GM12892 (cell line): Measurements from ENCODE around the gene ST6GAL1.
"Not testable (repeated sequence)": the region's sequence is repeated elsewhere in the genome, so short reads cannot be mapped to it uniquely, and the experiment has no call there.

Experiments
- DNase-seq: peaks from one replicate; pipeline ENCODE4 v3.0.0; 2011; ENCODE audit not compliant: insufficient read length
- FAIRE-seq: peaks from 2 replicates; lab custom pipeline; 2011; peaks lifted over from hg19 to GRCh38; lab: Jason Lieb, UNC
- POLR2A ChIP-seq: IDR thresholded peaks from 2 replicates; pipeline ENCODE4 v1.6.1; 2011; ENCODE audit warnings: low read depth, low read length, control low read depth
- POLR2AphosphoS5 ChIP-seq: IDR thresholded peaks from 2 replicates; pipeline ENCODE4 v1.6.1; 2011; ENCODE audit warnings: low read depth, low read length, control low read depth
- TAF1 ChIP-seq: IDR thresholded peaks from 2 replicates; pipeline ENCODE4 v1.6.1; 2011; ENCODE audit warnings: low read depth, mild to moderate bottlenecking, control low read depth, low read length, borderline replicate concordance

ST6GAL1 gene

DNA sequence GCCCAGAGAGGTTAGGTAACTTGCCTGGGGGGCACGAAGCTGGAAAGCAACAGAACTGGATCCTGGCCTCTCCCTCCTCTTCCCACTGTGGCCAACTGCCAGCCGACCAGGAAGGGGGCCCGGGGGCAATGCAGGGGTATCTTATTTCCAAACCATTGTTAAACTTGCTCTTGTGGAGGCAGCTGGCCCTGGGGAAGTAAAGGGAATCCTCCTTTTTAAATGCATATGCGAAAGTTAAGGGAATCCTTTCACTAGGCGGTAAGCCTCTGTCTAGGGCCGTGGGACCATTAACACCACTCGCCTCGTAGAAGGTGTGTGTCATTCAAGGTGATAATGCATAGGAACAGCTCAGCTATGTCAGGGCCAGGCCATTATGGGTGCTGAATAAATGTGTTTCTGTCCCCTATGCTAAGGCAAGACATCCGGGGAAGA is 68.6 kb downstream of the ST6GAL1 start:
- DNase-seq: no peak
- FAIRE-seq: peak; percentile 71
- no peak for TF ChIP-seq POLR2AphosphoS5
- TF ChIP-seq TAF1: no peak
- no peak for TF ChIP-seq POLR2A

GRCh38 chr3:187000711-187001151 is 70.4 kb downstream of the ST6GAL1 start:
- FAIRE-seq (no peak), DNase-seq (peak; percentile 33)
- TF ChIP-seq POLR2A (0 out of 2 replicates have a peak, but pooled peaks have one; percentile 44), TAF1 (no peak), POLR2AphosphoS5 (no peak)

DNA sequence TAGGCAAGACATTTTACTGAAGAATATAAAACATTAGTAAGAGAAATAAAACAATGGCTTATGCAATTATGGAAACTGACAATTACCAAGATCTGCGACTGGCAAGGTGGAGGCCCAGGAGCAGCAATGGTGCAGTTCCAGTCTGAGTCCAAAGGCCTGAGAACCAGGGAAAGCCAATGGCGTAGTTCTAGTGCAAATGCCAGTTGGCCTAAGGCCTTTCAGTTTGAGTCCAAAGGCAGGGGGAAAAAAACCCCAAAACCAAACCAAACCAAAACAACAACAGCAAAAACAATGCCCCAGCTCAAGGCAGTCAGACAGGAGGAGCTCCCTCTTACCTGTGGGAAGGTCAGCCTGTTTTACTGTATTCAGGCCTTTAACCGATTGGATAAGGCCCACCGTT is 72.6 kb downstream of the ST6GAL1 start:
- no peak for TF ChIP-seq POLR2A
- TF ChIP-seq TAF1: no peak
- no peak for TF ChIP-seq POLR2AphosphoS5
- peak; percentile 51 for FAIRE-seq
- no peak for DNase-seq

DNA sequence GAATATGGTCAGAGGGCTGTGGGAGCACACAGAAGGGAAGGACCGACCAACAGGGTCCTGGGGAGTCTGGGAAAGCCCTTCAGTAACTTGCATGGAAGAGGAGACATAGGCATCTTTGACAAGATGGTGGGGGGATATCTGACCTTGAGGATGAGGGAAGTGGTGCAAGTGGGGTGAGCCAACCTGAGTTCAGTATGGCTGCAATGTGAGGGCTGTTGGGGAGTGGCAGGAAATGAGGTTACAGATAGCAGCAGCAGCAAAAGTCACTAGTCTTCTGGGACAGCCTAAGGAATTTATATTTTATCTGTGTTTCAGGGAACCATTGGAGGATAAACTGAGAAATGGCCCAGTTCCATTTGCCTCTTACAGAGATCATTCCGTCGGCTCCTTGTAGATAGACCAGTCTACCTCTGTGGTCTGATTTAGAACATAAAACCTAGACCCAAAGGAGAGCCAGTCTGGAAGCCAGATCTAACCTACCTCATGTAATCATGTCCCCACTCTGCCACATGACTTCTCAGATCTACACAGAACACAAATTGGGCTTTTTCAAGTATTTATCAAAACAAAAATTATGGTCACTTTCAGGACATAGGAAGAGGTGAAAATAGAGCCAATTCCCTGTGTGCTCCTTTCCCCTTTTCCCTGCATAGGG is 75.6 kb downstream of the ST6GAL1 start:
- FAIRE-seq: no peak
- TF ChIP-seq POLR2A (no peak), POLR2AphosphoS5 (no peak), TAF1 (no peak)

DNA sequence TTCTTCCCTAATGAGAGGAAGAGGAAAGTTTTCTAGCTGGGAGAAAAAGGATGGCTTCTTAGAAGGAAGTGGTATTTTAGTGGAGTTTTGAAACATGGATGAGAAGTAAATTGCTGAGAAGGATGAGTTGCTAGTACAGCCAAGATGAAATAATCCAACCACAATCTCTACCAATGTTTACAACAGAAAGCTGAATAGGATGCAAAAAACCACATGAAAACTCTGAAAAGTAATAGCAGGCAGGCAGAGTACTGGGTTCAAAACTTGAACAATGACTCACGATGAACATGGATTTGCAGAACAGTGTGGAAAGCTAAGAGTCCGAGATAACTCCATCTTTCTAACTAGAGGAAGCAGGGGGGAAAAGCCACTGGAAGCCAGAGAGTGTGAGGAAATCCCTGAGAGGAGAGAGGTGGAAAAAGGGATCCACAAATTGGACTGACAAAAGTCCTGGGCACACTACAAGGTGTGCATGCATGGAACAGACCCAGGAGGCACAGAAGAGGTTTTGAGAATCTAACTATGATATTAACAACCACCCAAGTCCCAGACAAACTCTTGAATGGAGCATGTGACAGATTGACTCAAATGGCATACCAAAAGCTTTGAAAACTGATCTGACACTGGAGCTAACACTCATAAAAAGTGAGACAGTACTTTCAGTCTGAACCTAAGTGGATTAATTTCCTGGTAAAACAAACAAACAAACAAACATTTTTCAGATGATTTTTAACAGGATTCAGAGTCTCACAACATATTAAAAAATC is 76.7 kb downstream of the ST6GAL1 start:
- DNase-seq (no peak), FAIRE-seq (no peak)
- TF ChIP-seq TAF1: no peak
- TF ChIP-seq POLR2A: no peak
- TF ChIP-seq POLR2AphosphoS5: no peak

More for the DNA sequence above, 75.6 kb downstream of the ST6GAL1 start:
- no peak for DNase-seq

DNA sequence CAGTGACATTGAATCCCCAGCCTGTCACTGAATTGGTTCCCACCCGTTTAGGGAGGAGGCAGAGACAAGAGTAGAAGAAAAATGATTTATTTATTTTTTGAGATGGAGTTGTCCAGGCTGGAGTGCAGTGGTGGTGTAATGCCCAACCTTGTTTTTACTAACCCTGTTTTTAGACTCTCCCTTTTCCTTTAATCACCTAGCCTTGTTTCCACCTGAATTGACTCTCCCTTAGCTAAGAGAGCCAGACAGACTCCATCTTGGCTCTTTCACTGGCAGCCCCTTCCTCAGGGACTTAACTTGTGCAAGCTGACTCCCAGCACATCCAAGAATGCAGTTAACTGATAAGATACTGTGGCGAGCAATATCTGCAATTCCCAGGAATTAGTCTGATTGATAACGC is 80.1 kb downstream of the ST6GAL1 start:
- not testable (repeated sequence) for DNase-seq, FAIRE-seq

DNA sequence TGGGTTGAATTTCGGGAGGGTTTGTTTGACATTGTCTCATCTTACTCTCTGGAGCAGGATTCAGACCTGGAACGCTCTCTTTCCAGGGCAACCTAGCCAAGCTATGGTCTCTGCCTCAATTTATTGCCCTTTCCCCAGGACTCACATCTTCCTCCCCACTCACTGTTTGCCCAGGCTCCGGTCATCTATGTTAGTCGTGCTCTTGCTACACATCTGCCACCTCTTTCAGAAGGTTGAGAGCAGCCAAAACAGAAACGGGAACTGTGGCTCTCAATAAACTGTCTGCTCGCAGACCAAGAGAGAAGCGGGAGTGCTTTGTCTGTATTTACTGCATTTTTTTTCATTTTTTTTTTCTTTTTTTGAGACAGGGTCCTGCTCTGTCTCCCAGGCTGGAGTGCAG is 81.6 kb downstream of the ST6GAL1 start:
- TF ChIP-seq TAF1 (no peak), POLR2A (no peak), POLR2AphosphoS5 (no peak)
- peak; percentile 60 for FAIRE-seq
- DNase-seq: no peak

- FAIRE-seq: no peak
- DNase-seq: no peak
- TF ChIP-seq POLR2A (no peak), TAF1 (peak; percentile 35; the same call in 1 of the 2 replicates), POLR2AphosphoS5 (no peak)
Measured at GRCh38 chr3:187012609-187013051, 82.3 kb downstream of the ST6GAL1 start.

DNA sequence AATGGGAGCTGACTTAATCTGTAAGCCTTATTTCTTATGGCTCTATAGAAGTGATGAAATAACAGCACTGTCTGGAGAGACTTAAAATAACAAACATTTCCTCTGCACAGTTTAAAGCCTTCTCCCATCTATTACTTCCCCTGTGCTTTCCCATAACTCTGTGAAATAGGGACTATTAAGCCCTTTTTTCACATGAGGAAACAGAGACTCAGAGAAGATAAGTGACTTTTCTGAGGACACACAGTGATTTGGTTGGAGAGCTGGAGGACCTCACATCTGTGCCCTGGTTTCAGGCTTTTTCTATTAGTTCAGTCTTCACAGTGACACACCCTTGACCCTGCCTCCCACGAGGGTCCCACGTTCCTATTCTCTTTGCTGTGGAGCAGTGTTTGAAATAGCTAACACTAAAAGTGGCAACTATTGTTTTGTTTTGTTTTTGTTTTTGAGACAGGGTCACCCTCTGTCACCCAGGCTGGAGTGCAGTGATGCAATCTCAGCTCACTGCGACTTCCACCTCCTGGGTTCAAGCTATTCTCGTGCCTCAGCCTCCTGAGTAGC is 82.9 kb downstream of the ST6GAL1 start:
- no peak for FAIRE-seq

DNA sequence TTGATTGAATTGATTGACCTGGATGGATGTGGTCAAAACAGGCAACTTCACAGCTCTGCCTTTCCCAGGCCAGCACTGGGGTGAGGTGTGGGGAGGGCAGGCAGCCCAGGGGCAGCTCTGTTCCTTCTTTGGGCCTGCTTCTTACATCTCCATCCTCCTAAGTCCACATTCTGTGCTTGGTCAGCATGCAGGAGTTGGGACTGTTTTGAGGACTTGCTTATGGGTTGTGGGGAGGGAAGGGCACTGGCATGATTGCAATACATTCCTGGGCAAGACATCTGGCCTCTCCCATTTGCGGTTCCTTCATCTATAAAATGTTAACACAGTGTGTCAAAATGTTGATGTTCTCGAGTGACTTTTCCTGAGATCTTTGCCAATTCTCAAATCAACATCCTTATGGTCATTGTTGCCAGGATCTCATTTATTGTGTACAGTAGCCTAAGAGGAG is 84.1 kb downstream of the ST6GAL1 start:
- FAIRE-seq: no peak
- TF ChIP-seq POLR2AphosphoS5 (no peak), POLR2A (no peak), TAF1 (no peak)
- no peak for DNase-seq

More for the DNA sequence above, 82.9 kb downstream of the ST6GAL1 start:
- TF ChIP-seq POLR2AphosphoS5 (no peak), TAF1 (no peak), POLR2A (no peak)
- DNase-seq: no peak

DNA sequence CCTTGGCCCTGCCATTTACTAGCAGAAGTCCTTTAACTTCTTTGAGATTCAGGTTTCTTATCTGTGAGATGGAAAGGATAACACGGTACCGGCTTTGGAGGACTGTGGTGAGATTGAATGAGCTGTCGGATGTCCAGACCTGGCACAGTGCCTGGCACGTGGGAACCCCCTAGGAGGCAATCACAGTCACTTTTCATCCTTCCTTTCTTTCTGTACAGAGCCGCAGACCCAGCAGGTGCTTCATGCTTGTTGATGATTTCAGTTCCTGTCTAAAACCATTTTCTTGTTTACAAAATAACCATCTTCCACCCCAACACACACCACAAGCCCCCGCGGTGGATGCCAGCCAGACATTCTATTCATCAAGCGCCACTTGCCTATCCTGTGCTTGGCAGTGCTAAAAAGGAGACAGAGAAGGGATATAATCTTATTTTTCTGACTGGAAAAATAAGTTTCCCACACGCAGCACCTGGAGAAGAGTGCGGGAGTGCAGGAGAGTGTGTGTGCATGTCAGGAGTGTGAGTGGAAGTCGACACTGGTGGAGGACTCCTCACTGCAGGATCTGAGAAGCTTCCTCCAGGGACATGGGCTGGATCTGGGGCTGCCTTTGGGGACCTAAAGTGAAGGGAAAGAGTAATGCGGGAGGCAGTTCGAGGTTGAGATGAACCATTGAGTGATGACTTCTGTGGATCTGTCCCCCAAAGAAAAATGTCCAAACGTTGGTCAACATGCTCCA is 85.7 kb downstream of the ST6GAL1 start:
- DNase-seq (no peak), FAIRE-seq (peak; percentile 93)
- TF ChIP-seq POLR2AphosphoS5 (no peak), TAF1 (no peak), POLR2A (no peak)

- FAIRE-seq (peak; percentile 48), DNase-seq (no peak)
- TF ChIP-seq POLR2A (no peak), TAF1 (no peak), POLR2AphosphoS5 (no peak)
Measured at GRCh38 chr3:187016639-187017345, 86.5 kb downstream of the ST6GAL1 start.
